GM12872 (cell line): ENCODE data around the gene NSG1.

Experiments used
- CTCF ChIP-seq: IDR thresholded peaks from 3 replicates; pipeline ENCODE4 v1.5.1; 2011; ENCODE audit warnings: low read depth, mild to moderate bottlenecking, low read length, moderate library complexity; ENCODE audit not compliant: insufficient read depth

NSG1 gene

DNA sequence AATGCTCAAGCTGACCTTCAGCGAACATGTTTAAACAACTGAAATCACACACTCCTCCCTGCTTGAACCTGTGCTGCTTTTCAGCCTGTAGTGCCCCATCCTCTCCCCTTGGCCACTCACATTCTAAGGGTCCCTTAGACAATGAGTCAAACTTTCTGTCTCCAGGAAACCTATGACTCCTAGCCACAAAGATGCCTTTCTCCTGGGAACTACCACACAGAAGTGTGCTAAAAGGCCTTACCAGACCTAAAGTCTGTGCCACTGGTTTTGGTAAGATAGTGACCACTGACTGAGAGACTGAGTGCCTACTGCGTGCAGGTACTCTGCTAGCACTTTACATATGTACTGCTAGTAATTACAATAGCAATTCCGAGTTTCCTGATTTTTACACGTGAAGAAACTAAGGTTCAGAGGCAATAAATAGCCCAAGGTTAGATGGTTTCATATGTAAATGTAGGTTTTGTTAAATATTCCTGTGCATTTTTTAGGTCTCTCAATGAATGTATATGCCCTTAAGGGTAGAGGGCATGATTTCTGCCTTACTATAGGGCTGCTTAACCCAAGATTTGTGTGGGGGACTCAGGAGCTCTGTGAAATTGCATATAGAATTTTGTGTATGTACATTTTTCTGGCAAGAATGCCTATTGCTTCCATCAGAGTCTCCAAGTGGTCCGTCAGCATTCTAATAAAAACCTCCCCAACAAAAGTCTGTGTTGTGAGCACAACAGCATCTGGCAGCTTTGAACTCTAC, 71.1 kb downstream of the NSG1 start:
- no peak for TF ChIP-seq CTCF

DNA sequence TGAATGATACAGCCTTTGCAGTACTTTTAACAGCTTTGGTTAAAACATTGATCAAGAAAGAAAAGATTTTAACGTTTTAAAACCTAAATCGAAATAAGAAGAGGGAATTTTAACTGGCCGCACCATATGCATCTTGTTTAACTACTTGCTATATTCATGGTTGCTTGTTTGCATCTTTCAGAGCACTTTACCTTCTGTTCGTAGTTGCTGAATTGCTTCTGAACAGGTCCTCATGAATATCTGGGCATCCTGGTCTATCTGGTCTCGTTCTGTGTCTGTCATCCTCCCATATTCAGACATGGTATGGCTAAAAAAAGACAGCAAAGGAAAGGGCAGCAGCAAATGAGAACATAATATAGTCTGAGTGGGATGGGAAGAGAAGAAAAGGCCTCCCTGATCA, 72.3 kb downstream of the NSG1 start:
- no peak for TF ChIP-seq CTCF

GRCh38 chr4:4460759-4461158, 73.9 kb downstream of the NSG1 start:
- TF ChIP-seq CTCF: no peak

GRCh38 chr4:4461178-4461577, 74.3 kb downstream of the NSG1 start:
- TF ChIP-seq CTCF: no peak

- no peak for TF ChIP-seq CTCF
Observed at GRCh38 chr4:4461850-4462249, 74.9 kb downstream of the NSG1 start.

- TF ChIP-seq CTCF: no peak
Observed at GRCh38 chr4:4462970-4463369, 76.1 kb downstream of the NSG1 start.
